Measurements from ENCODE around the gene CFAP74. TPM values are rescaled to one million over a fixed set of nuclear protein-coding genes. Genes with fewer than 3 reads are reported as not detected.

CFAP74 gene
- total RNA-seq, 3 donors from 2014 or later = 0.29 to 0.98 TPM; not detected in 1

DNA sequence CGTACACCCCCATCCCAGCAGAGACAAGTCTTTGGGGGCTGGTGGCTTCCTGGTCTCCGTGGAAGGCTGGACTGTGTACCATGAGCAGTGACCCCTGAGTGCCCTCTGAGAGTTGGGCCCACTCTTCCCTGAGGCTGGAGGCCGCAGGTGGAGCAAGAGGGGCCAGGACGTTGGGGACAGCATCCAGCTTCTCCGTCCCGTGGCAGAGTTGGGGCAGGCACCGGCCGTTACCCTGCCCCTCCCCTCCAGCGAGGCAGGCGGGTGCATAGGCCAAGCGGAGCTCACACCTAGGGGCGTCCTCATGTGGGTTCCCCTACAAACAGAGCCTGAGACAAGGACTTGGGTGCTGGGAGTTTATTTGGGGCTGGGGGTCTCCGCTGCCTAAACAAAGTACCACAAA lies 29.6 kb upstream of the CFAP74 start:
- Histone ChIP-seq H3K4me1 (no peaks in the 10 kb centered on the region), H3K27ac (no peak overlapping the region), H3K9me3 (peaks cover 0 to 2% of the 10 kb centered on the region in 2 donors), H3K36me3 (no peaks in the 10 kb centered on the region), H3K4me3 (no peak overlapping the region), H3K27me3 (no peaks in the 10 kb centered on the region)
- no peak for DNase-seq (ENCODE audit: low spot score in 2 of 2)
- intact Hi-C loops (cut with DNase I; ENCODE audit: low total_unique reads) = no loop called here
- TF ChIP-seq, protein P1, sequence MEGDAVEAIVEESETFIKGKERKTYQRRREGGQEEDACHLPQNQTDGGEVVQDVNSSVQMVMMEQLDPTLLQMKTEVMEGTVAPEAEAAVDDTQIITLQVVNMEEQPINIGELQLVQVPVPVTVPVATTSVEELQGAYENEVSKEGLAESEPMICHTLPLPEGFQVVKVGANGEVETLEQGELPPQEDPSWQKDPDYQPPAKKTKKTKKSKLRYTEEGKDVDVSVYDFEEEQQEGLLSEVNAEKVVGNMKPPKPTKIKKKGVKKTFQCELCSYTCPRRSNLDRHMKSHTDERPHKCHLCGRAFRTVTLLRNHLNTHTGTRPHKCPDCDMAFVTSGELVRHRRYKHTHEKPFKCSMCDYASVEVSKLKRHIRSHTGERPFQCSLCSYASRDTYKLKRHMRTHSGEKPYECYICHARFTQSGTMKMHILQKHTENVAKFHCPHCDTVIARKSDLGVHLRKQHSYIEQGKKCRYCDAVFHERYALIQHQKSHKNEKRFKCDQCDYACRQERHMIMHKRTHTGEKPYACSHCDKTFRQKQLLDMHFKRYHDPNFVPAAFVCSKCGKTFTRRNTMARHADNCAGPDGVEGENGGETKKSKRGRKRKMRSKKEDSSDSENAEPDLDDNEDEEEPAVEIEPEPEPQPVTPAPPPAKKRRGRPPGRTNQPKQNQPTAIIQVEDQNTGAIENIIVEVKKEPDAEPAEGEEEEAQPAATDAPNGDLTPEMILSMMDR (IDR thresholded peaks at IDR 0.05) = no peak
- TF ChIP-seq POLR2A (IDR thresholded peaks at IDR 0.05) = no peak

DNA sequence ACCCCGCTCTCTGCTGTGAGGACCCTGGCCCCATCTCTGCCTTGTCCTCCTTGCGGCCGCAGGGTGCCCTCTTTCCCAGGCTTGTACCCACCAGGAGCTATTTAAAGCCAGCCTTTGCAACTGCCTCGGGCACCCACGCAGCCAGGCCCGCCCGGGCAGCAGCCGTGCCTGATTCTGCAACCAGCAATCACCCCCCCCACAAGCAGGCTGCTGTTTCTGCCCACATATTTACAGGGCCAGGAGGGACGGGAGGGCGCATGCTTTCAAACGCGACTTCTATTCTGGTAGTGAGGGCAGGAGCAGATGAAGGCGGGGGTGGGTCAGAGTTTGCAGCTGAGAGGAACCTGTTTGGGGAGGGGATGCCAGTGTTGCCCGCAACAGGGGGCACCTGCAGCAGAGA lies 29.2 kb upstream of the CFAP74 start:
- no peaks in the 10 kb centered on the region for H3K36me3 ChIP-seq
- no peak overlapping the region for H3K4me3 ChIP-seq
- no peaks in the 10 kb centered on the region for H3K27me3 ChIP-seq
- no peaks in the 10 kb centered on the region for H3K9me3 ChIP-seq
- no peak for DNase-seq (ENCODE audit: low spot score in 2 of 2)
- TF ChIP-seq, protein P1 (IDR thresholded peaks at IDR 0.05) = no peak
- no peaks in the 10 kb centered on the region for H3K4me1 ChIP-seq
- no peak overlapping the region for H3K27ac ChIP-seq
- intact Hi-C loops (cut with DNase I; ENCODE audit: low total_unique reads) = no loop called here

DNA sequence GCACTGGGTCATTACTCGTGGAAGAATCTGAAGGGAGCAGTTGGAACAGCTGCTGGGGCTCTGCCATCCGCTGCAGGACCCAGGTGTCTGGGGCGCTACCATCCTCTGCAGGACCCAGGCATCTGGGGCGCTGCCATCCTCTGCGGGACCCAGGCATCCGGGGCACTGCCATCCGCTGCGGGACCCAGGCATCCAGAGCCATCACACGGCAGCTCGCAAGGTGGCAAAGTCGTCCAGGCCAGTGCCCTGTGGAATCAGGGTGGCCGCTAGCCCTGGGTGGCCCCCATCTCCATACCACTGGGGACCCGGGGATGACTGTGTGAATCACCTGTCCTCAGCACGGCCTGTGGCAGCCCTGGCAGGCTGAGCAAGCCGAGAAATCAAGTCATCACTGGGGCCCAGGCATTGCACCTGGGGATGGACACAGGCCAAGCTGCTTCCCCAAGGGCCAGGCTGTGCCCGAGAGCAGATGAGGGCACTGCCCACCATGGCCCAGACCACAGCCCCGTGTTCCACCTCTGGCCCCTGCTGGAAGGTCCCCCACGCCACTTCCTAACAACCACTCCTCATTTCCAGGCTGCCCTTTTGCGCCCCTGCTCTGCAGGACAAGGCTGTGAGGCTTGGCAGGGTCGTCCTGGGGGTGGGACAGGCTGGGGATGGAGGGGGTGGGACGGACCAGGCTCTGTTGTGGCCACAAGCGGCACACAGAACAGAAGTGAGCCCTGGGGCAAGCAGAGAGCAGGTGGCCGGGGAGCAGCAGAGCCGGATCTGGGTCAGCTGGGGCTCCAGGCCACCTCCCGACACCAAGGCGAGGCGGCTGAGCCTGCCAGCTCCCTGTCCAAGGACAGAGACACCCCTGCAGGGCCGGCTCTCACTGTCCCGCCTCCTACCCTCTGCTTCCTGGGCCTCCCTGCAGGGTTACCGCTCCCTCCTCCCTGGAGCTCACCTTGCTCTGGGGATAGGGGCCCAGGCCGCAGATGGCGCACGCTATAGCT lies 28.3 kb upstream of the CFAP74 start:
- Histone ChIP-seq H3K4me3 (no peak overlapping the region), H3K4me1 (no peaks in the 10 kb centered on the region), H3K27me3 (no peaks in the 10 kb centered on the region), H3K36me3 (no peaks in the 10 kb centered on the region), H3K27ac (no peak overlapping the region), H3K9me3 (no peaks in the 10 kb centered on the region)
- intact Hi-C loops (cut with DNase I; ENCODE audit: low total_unique reads) = no loop called here
- no peak for TF ChIP-seq POLR2AphosphoS5 (IDR thresholded peaks at IDR 0.05)
- TF ChIP-seq, protein P1 (IDR thresholded peaks at IDR 0.05) = no peak
- TF ChIP-seq POLR2A (IDR thresholded peaks at IDR 0.05) = no peak
- DNase-seq (ENCODE audit: low spot score in 2 of 2) = peak in 1 of 2 donors; percentile 67

DNA sequence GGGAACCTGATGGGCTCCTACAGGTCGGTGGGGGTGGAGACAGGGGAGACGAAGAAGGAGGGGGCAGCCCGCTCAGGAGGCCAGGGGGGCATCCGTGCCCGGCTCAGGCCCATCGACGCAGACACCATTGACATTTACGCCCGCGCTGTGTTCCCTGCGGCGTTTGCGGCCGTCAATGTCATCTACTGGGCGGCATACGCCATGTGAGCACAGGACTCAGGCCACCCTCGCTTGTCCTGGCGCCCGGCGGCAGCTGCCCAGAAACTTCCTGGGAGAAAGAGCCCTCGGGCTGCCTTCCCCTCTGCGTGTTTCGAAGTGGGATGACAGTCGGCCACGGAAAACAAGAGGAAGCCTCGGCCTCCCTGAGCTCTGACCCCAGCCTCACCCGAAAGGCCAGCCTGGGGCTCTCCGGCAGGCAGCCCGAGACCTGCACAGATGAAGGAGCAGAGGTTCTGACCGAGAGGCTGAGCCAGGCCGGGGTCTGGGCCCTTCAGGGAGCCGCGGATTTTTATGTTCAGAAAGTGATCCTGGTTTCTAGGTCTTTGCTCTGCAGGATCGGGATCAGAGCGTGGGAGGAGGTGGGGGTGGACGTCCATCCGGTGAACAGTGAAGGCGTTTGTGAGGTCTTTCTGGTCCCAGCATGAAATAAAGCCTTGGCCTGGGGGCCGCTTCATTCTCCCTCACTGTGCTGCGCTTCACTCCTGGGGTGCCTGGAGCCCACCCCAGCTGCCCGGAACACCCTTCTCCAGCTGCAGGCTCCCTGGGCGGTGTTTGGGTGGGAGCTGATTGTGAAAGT lies 26.7 kb upstream of the CFAP74 start:
- peaks cover 0 to 1% of the 10 kb centered on the region in 2 donors for H3K27me3 ChIP-seq

More for the DNA sequence above, 26.7 kb upstream of the CFAP74 start:
- no peak for DNase-seq (ENCODE audit: low spot score in 2 of 2)
- H3K4me3 ChIP-seq = no peak overlapping the region
- H3K4me1 ChIP-seq = no peaks in the 10 kb centered on the region
- no peaks in the 10 kb centered on the region for H3K36me3 ChIP-seq
- no peaks in the 10 kb centered on the region for H3K9me3 ChIP-seq
- intact Hi-C loops (cut with DNase I; ENCODE audit: low total_unique reads) = no loop called here
- TF ChIP-seq POLR2A (IDR thresholded peaks at IDR 0.05) = no peak
- TF ChIP-seq, protein P1 (IDR thresholded peaks at IDR 0.05) = no peak
- TF ChIP-seq POLR2AphosphoS5 (IDR thresholded peaks at IDR 0.05) = no peak
- H3K27ac ChIP-seq = no peak overlapping the region
